Measurements from ENCODE around the gene SHROOM1.

- TF ChIP-seq CTCF (IDR thresholded peaks at IDR 0.05) (no peak), ZFX (IDR thresholded peaks at IDR 0.05; ENCODE audit: borderline replicate concordance) (no peak)
These were observed 49.4 kb downstream of the SHROOM1 start for GRCh38 chr5:132781029-132781428.

Measured in 22Rv1 (cell line).